Measurements from ENCODE around the gene ZNF491. TPM values are rescaled to one million over a fixed set of nuclear protein-coding genes. Genes with fewer than 3 reads are reported as not detected.

ZNF491 gene
- total and polyA plus RNA-seq, 9 of the 15 experiments (the other 6 are each of a cell fraction or from before 2014, with no cell fraction given), result 0.19 to 0.95 (median 0.39) TPM; not detected in 1

DNA sequence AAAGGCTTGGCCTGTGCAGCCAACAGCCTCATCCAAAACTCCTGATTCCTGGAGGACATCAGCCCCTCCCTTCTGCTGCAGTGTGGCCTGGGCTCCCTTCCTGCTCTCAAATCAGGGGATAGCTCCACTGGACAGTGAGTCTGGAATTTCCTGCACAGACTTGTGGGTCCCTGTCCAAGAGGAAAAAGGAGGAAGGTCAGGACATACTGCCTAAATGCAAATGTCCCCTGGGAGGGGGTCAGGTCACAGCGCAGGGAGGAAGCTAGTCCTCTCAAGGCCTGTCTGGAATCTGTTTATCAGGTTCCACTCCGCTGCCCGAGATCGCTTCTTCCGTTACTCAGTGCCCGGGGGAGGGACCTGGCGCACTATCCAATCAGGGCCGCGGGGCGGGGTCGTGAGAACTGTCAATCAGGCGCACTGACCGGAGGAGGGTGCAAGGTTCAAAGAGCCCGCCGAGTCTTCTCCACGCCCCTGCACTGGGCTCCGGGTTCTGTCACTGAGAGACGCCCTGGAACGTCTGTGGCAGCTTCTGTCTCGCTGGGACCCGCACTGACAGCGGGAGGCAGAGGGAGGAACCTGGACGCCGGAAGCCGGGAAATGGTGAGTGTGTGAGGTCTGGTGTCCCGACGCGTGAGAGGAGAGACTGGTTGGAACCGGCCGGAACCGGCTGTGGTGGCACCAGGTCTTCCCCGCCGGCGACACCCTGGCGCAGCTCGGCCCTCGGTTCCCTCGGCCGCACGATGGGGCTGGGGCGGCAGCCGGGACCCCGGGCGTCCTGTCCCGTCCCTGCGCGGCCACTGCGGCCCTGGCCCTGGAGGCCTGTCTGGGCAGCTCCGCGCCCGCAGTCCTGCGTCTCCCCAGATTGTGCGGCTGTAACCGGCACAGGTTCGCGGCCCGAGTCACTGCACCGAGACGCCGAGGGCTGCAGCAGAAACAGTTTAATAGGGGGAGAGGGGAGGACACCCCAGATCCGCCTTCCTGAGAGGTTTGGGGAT is 31.4 kb upstream of the ZNF491 start, which contains the start of gene ZNF441 (continued):
- TF ChIP-seq, protein P1, sequence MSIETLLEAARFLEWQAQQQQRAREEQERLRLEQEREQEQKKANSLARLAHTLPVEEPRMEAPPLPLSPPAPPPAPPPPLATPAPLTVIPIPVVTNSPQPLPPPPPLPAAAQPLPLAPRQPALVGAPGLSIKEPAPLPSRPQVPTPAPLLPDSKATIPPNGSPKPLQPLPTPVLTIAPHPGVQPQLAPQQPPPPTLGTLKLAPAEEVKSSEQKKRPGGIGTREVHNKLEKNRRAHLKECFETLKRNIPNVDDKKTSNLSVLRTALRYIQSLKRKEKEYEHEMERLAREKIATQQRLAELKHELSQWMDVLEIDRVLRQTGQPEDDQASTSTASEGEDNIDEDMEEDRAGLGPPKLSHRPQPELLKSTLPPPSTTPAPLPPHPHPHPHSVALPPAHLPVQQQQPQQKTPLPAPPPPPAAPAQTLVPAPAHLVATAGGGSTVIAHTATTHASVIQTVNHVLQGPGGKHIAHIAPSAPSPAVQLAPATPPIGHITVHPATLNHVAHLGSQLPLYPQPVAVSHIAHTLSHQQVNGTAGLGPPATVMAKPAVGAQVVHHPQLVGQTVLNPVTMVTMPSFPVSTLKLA (conservative IDR thresholded peaks at IDR 0.05), result peak in 1 of 2 experiments; percentile 61; a peak in 3 of 4 replicates
- TF ChIP-seq CREM (IDR thresholded peaks at IDR 0.05; ENCODE audit: low read depth), result peak; percentile 19
- TF ChIP-seq NRF1 (conservative IDR thresholded peaks at IDR 0.05 in 1 of 2, IDR thresholded peaks at IDR 0.05 in 1 of 2), result peak; percentile 73 to 78
- TF ChIP-seq POLR2A (conservative IDR thresholded peaks at IDR 0.05), result peak; percentile 88
- no peak for TF ChIP-seq ZNF384 (IDR thresholded peaks at IDR 0.05; ENCODE audit: low read depth, low read length)
- no peak for TF ChIP-seq DEAF1 (CRISPR knock-in tag; IDR thresholded peaks at IDR 0.05)
- TF ChIP-seq, protein P2, sequence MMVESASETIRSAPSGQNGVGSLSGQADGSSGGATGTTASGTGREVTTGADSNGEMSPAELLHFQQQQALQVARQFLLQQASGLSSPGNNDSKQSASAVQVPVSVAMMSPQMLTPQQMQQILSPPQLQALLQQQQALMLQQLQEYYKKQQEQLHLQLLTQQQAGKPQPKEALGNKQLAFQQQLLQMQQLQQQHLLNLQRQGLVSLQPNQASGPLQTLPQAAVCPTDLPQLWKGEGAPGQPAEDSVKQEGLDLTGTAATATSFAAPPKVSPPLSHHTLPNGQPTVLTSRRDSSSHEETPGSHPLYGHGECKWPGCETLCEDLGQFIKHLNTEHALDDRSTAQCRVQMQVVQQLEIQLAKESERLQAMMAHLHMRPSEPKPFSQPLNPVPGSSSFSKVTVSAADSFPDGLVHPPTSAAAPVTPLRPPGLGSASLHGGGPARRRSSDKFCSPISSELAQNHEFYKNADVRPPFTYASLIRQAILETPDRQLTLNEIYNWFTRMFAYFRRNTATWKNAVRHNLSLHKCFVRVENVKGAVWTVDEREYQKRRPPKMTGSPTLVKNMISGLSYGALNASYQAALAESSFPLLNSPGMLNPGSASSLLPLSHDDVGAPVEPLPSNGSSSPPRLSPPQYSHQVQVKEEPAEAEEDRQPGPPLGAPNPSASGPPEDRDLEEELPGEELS (CRISPR knock-in tag; IDR thresholded peaks at IDR 0.05; ENCODE audit: borderline replicate concordance), result peak; percentile 75; the same call in 1 of the 2 replicates
- peak; percentile 96 for TF ChIP-seq KLF16 (IDR thresholded peaks at IDR 0.05)
- 0 out of 2 replicates have a peak, but pooled peaks have one; percentile 65 for TF ChIP-seq NBN (IDR thresholded peaks at IDR 0.05; ENCODE audit: low read depth)
- TF ChIP-seq, protein P3, sequence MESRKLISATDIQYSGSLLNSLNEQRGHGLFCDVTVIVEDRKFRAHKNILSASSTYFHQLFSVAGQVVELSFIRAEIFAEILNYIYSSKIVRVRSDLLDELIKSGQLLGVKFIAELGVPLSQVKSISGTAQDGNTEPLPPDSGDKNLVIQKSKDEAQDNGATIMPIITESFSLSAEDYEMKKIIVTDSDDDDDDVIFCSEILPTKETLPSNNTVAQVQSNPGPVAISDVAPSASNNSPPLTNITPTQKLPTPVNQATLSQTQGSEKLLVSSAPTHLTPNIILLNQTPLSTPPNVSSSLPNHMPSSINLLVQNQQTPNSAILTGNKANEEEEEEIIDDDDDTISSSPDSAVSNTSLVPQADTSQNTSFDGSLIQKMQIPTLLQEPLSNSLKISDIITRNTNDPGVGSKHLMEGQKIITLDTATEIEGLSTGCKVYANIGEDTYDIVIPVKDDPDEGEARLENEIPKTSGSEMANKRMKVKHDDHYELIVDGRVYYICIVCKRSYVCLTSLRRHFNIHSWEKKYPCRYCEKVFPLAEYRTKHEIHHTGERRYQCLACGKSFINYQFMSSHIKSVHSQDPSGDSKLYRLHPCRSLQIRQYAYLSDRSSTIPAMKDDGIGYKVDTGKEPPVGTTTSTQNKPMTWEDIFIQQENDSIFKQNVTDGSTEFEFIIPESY (CRISPR knock-in tag; IDR thresholded peaks at IDR 0.05), result 0 out of 2 replicates have a peak, but pooled peaks have one; percentile 22
- peak; percentile 63 for TF ChIP-seq FOS (IDR thresholded peaks at IDR 0.05; ENCODE audit: extremely low read depth, insufficient read length)
- 0 out of 2 replicates have a peak, but pooled peaks have one; percentile 4 for TF ChIP-seq ZKSCAN1 (IDR thresholded peaks at IDR 0.05; ENCODE audit: low read depth, low read length)
- no peak for TF ChIP-seq SNIP1 (IDR thresholded peaks at IDR 0.05; ENCODE audit: low read depth)
- TF ChIP-seq ASH1L (IDR thresholded peaks at IDR 0.05; ENCODE audit: borderline replicate concordance, low read depth, partially characterized antibody), result peak; percentile 30

All from K562 (cell line).